ENCODE data around the gene RP2.

Gene RP2

DNA sequence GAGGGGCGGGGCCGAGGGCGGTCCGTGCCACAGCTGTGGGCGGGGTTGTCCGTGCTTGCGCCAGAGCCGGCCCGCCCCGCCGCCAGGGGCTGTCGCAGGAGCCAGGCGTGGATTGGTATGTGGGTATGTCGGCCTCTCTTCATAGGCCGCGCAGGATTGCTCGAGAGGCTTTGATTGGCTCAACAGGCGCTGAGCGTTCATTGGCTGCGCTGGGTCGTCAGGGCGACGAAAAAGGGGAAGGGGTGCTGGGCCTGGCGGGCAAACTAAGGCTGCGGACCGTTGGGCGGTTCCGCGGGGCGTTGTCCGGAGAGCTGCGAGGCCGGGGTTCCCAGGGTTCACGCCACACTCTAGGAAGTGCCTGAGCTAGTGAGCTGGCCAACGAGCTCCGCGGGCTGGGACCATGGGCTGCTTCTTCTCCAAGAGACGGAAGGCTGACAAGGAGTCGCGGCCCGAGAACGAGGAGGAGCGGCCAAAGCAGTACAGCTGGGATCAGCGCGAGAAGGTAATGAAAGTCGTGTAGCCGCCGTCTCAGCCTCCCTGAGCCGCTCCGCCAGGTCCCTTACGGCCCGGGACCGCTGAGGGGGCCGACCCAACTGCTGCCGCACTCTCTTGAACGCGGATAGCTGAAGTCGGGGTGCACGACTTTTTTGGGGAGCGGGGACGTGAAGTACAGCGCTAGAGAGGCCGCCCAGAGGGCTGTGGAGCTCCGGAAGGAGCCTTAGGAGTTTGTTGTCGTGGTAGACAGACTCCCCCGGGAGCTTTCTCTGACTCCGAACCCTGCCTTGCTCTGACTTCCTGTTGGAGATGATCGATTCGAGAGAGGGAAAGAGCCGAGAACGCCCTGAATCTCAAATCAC, at the start of gene RP2:
RP2 (plus strand) TSS at position 343 of the 857 bp plus-strand sequence; CDS start at position 401, 58 bp downstream.
- DNase-seq = peak; percentile 96

DNA sequence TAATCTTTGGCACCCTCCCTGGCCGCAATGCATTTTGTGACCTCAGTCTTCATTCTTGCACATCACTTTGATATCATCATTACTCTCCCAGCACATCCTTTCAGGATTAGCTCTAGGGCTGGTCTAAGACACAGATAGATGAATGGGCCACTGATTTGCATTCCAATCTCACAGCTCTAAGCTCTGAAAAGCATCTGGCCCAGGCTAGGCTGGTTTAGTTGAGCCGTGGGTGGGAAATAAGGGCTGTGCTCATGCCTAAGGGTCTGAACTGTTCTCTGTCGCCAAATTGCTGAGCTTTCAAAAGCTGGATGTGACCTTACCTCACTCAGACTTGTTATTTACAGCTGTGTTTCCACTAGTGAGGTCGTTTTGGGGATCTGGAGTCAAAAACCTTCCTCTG, 47.9 kb upstream of the RP2 start:
- DNase-seq = no peak

DNA sequence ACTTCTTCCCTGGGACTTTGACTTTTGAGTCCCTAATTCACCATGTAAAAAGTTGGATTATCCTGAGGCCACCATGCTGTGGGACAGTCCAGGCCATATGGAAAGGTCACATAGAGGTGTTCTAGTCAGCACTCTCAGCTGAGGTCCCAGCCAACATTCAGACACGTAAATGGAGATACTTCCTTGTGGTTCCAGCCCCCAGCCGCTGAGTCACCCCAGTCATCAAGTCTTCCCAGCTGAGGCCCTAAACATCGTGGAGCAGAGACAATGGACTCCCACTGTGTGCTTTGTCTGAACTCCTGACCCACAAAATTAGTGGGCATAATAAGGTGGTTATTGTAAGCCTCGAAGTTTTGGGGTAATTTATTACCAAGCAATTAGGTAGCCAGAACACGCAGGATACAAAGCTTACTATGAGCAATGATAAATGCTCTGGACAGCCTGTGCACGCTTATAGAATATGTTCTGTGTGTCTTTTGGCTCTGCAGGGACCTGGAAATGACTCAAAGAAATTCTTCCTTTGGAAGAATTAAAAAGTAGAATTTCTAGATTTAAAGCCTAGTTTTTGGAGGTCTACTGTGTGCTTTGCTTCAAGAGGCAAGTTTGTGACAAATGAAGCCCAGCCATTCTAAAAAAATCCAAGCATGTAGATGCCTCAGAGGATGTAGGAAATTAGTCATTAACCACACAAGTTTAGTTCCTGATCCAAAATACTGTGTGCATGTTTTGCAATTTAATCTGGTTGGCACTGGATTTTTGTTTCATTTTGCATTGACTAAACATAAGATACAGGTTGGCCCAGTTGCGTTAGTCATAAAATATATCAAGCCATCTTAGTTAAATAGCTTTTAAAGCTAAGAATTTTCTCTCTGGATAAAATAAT, 44.7 kb upstream of the RP2 start:
- DNase-seq = peak; percentile 88

DNA sequence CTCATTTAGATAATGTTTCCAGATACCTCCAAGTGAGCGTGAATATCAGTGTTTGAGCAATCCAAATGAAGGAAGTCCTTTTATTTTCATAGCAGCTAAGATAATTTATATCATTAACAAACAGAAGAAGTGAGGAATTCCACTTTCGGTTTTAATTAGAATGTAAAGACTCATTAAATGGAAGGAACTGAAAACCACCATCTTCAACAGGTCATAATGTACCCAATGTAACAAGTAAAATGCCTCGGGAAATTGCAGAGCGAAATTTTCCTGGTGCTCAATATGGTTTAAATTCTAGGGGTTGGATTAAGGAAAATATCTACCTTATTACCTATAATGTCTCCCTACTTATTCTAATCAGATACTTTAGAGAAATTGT, 44.0 kb upstream of the RP2 start:
- DNase-seq = no peak

DNA sequence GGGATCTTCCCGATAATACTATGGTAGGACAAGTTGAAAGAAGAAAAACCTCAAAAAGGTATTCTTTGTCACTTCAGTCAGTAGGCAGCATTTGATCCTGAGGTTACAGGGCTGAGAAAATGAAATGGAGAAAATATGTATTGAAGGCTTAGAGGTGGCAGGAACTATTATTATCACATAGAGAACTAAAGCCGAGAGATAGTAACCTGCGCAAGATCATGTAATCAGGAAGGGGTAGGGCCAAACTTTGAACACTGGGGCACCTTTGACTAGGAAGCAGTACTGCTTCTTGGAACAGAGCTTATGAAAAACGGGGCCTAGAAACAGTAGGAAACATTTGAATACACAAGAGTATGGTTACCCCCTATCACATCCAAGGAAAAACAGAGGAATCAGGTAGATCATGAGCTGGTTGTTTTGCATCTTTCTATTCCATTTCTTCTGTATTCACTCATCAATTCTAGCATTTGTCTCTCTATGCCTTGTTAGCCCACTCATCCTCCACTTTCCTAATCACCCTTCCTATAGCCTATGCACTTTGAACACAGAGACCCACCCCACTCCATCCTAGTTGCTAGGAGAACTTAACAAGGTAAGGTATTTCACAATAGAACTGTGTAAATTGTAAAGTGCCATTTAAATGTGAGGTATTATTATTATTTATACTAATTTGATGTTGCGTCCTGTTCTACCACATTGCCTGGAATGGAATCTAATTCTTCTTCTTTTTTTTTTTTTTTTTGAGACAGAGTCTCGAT, 43.3 kb upstream of the RP2 start:
- DNase-seq = no peak

DNA sequence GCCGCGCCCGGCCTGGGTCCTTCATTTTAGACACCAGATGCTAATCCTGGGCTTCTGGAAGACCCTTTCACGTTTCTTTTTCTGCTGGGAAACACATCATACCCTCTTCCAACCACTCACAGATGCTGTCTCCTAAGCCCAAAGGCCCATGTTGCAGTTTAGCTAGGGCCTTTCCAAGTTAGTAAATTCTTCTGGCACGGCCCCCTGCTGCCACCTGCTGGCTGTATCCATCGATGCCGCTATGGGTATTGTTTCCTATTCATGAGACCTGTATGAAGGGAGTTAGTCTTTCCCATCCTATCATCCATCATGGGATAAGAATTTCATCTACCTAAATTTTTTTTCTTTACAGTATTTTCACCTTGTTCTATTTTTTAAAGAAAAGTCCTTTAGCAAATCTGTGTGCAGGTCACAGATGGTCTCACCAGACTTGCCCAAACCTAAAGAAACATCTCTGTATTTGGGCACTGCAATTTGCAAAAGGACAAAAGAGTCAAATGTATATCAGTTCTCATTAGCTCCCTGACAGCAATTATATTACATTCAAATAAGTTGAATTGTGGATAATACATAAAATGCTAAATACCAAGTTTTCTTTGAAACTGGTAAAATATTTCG, 40.2 kb upstream of the RP2 start:
- DNase-seq = peak; percentile 67

DNA sequence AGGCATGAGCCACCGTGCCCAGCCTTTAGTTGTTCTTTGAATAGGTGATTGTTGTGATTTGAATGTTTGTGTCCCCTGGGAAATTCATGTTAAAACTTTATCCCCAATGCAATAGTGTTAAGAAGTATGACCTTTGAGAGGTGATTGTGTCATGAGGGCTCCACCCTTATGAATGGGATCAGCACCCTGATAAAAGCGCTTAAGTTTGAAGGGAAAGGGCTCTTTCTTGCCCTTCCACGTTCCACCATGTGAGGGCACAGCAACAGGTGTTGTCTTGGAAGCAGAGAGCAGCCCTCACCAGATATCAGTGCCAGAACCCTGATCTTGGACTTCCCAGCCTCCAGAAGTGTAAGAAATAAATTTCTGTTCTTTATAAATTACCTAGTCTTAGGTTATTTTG, 33.7 kb upstream of the RP2 start:
- DNase-seq = peak; percentile 4

DNA sequence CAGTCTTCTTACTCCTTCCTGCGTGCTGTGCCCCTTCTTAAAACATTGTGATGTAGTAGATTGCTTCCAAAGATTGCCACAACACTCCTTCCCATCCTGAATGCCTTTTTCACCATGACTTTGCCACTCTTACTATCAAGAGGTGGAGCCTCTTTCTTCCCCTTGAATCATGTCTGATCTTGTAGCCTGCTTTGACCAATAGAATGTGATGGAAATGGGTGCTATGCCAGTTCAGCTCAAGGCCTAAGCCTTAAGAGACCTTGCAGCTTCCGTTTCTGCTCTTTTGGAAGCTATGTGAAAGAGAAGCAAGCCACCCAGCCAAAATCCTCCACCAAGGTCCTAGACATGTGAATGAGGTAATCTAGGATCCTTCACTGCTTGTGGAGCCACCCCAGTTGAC, 31.6 kb upstream of the RP2 start:
- DNase-seq = no peak

DNA sequence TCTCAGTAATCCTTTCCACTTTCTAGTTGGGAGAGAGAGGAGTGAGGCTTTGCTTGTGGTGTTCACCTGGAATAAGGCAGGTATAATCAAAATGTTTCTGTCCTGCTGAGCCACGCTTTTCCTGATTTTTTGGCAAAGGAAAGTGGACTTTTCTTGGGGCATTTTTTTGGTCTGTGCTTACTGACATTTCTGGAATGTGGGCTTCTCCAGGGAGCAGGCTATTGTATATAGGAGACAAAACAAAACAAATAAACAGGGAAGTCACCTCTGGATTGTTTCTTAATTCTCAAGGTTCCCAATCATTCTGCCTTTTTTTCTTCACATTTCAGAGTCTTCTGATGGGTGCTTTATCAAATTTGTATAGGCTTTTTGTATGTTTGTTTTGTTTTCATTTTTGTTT, 25.7 kb upstream of the RP2 start:
- no peak for DNase-seq

DNA sequence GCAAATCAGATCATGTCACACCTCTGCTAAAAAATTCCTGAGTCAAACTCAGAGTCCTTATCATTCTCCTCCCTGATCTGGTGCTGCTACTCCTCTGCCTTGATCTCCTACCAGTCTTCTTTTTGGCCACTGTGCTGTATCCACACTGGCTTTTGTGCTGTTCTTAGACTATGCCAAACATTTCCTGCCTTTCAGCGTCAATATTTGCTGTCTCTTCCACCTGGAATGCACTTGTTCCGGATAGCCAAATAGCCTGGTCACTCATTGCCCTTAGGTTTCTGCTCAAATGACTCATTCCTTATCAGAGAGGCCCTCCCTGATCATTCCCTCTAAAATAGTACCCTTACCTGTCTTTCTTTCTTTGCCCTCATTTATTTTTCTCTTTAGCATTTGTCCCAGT, 24.4 kb upstream of the RP2 start:
- peak; percentile 9 for DNase-seq

DNA sequence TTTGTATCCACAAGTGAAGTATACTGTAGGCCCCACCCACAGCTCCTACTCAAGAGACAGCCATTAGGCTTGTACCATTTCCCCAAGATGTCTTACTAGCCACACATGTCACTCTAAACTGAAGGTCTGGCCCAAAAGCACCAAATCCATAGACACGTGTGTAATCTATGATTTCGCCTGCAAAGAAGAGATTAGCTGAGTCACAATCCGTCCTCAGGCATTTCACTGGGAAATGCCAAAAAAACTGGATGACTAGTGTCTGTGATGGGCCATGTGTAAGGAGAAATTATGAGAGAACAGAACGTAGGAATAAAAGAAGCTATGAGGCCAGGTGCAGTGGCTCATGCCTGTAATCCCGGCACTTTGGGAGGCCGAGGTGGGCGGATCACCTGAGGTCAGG, 21.9 kb upstream of the RP2 start:
- DNase-seq = no peak

DNA sequence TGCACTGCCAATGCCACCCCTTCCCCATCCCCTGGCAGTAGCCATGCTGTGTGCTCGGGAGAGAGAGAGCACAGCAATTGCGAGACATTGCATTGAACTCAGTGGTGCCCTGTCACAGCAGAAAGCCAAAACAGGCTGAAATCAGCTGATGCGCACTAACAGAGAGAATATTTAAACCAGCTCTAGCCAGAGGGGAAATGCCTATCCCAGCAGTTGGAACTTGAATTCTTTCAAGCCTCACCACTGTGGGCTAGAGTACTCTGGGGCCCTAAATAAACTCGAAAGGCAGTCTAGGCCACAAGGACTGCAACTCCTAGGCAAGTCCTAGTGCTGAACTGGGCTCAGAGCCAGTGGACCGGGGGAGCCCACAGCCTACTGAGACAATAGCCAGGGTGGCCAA, 17.7 kb upstream of the RP2 start:
- DNase-seq = no peak

DNA sequence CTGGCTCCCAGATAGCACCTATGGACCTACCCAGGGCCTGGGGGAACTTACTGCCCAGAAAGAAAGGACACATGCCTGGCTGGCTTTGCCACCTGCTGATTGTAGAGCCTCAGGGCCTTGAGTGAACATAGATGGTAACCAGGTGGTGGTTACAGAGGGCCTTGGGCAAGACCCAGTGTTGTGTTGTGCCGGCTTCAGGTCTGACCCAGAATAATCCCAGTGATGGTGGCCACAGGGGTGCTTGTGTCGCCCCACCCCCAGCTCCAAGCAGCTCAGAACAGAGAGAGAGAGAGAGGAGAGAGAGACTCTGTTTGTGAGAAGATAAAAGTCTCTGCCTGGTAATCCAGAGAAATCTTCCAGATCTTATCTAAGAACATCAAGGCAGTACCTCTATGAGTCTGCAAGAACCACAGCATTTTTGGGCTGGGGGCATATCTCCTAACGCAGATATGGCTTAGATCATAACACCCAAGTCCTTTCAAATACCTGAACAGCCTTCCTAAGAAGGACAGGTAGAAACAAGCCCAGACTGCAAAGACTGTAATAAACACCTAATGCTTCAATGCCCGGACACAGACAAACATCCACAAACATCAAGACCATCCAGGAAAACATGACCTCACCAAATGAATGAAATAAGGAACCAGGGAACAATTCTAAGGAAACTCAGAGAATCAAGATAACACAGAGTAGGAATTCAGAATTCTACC, 16.3 kb upstream of the RP2 start:
- DNase-seq = peak; percentile 29

DNA sequence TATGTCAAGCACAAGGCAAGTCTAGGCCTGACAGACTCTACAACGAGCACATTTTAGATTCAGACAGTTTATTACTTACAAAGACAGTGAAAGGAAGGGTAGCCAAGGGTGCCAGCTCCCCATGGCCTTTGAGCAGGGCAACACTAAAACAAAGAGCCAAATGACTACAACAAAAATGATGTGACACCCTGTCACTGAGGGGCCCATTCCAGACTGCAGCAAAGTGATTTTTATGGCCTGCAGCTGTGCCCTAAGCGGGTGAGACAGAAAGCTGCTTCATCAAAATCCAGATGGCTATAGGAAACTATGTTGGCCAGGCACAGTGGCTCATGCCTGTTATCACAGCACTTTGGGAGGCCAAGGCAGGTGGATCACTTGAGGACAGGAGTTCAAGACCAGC, 13.4 kb upstream of the RP2 start:
- DNase-seq = no peak

DNA sequence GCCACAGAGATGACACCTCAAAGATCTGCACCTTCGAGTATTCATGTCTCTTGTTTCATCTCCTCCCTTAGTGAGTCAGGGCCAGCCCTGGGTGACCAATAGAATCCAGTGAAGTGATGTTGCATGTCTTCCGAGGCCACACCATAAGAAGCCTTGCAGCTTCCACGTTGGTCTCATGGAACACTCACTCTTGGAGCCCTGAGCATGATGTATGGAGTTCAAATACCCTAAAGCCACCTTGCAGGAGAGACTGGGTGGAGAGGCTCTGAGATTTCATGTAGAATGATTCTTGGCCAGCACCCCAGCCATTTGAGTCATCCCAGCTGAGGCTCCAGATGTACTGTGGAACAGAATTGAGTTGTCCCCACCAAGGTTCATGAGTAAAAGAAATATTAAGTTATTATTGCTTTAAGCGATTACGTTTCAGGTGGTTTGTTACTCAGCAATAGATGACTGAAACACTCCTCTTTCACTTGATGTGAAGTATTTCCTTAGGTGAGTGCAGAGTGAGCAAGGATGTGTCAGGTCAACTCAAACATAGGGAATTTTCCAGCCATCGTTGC, 5.0 kb upstream of the RP2 start:
- DNase-seq = no peak

DNA sequence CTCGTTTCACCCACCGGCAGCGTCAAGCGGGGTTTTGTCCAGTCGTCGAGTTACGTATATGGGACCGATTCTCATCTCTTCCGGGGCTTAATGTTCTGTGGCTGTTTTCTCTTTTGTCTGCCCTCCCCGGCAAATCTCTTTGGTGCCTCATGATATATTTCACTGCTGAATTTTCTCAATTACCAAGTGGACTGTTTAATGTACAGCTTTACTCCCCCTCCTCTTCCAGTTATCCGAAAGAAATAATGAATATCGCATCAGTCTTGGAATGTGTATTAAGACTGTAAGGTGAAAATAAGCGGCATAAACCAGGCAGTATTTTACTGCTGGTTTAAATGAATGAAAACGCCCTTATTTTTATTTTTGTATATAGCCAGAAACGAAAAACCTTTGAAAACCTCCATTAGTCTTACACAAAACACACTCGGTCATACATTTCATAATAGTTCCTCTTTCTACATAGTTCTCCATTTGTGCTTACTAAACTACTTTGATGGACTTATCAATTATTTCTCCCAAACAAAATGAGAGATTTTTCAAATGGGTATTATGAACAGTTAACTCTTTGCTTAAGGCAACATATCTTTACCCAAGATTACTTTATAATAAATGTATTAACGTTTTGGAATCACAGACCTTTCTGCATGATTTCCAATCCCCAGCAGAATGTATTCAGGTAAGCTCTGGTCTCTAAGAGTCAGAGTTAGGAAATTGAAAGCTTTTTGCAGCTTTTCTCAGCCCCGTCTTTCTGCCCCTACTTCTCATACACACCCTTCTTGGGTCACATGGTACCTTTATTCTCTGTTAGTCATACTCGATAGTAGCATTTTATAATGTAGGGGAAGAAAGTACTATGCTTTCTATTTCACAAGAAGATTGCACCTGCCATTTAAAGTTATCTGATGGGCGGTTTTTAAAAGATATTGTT, 979 bp downstream of the RP2 start:
- DNase-seq = no peak

DNA sequence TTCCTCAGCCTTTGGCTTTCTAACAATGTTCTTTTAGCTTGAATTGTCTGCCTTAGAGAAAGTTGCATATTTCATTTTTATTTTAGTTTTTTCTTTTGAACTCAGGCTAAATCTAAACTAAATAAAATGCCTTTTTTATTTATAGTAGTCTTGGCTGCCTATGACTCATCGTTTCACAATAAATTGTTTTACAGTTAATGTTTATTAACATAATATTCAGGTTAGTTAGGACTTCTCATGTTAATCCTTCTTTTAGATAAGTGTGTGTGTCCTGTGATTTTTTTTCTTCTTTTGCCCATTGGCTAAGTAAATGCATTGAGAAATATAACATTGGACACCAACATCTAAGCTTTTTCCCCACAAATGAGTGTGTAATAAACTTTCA, 1.6 kb downstream of the RP2 start:
- DNase-seq = no peak

DNA sequence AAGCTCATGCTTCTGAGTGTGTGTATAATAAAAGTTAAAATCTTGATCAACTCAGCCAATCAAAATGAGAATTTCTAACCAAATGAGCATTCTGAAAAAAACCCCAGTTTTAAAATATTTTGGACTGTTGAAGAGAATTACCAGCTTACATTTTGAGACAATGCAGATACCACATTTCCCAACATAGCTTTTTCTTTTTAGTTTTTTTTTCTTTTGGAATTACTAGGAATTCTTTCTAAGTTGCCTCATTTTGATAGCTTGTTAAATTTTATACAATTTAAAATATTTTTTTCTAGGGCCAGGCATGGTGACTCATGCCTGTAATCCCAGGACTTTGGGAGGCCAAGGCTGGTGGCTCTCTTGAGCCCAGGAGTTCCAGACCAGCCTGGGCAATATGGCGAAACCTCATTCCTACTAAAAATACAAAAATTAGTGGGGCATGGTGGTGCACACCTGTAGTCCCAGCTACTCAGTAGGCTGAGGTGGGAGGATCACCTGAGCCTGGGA, 2.2 kb downstream of the RP2 start:
- no peak for DNase-seq

DNA sequence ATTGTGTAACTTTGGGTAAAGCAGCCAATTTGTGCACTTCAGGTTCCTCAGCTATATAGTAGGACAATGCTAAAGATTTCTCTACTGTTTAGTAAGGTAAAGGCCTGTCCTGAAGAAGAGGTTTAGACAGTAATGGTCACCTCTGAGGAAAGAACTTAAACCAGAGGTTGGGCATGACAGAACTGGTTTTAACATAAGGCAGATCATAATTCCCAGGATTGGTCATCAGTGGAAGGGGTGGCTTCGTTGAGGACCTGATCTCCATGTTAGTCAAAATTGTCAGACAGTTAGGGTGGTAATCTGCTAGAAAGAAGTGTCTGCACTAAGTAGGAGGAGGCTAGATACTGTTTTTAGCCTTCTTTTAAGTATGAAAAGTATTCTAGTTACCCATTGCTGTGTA, 4.1 kb downstream of the RP2 start:
- DNase-seq = no peak

DNA sequence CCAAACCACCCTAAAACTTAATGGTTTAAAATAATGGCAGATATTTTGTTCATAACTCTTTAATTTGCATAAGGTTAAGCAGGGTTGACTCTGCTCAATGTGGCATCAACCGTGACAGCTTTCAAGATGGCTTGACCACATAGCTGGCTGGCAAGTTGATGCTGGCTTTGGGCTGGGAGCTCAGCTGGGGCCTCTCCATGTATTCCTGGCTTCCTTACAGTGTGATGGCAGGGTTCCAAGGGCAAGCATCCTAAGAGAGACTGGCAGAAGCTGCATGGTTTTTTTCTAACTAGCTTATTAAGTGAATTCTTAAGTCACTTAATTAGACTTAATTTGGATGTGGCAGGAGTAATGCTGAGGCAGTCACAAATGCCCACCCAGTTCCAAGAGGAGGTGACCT, 4.5 kb downstream of the RP2 start:
- DNase-seq = no peak

DNA sequence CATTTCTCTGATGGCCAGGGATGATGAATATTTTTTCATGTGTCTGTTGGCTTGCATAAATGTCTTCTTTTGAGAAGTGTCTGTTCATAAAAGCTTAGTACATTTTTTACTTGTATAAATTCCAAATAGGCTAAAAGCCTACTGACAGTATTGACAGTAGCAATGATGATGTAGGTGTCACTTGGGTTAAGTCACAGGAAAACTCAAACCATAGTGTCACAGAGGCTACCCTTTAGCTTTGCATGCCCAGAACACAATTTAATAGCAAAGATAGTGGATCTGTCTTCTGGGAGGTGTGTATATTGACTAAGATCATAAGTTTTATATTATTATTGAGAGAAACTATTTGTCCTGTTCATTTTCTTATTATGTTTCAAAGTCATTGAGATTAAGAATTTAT, 8.1 kb downstream of the RP2 start:
- DNase-seq = no peak
